ENCODE measurements around the gene LGALS16.
"Not testable (repeated sequence)": the region's sequence is repeated elsewhere in the genome, so short reads cannot be mapped to it uniquely, and the experiment has no call there.

Gene LGALS16

GRCh38 chr19:39677961-39678889, 22.5 kb downstream of the LGALS16 start:
- no peak for DNase-seq (ENCODE audit: low read depth in 2 of 2)

GRCh38 chr19:39679056-39679790, 23.5 kb downstream of the LGALS16 start:
- DNase-seq (ENCODE audit: low read depth in 2 of 2) = no peak

- no peak for DNase-seq (ENCODE audit: low read depth in 2 of 2)
These were observed 24.1 kb downstream of the LGALS16 start for GRCh38 chr19:39679791-39680168.

- no peak for DNase-seq (ENCODE audit: low read depth in 2 of 2)
These were observed 24.9 kb downstream of the LGALS16 start for GRCh38 chr19:39680593-39680992.

- DNase-seq (ENCODE audit: low read depth in 2 of 2) = no peak
These were observed 25.7 kb downstream of the LGALS16 start for GRCh38 chr19:39681416-39681815.

GRCh38 chr19:39684267-39684666, 28.6 kb downstream of the LGALS16 start:
- DNase-seq (ENCODE audit: low read depth in 2 of 2) = no peak

GRCh38 chr19:39686739-39687138, 31.0 kb downstream of the LGALS16 start:
- DNase-seq (ENCODE audit: low read depth in 2 of 2) = no peak

- DNase-seq (ENCODE audit: low read depth in 2 of 2) = not testable (repeated sequence)
These were observed 32.9 kb downstream of the LGALS16 start for GRCh38 chr19:39688637-39689036.

- no peak for DNase-seq (ENCODE audit: low read depth in 2 of 2)
These were observed 36.5 kb downstream of the LGALS16 start for GRCh38 chr19:39692166-39692565.

GRCh38 chr19:39692822-39693221, 37.1 kb downstream of the LGALS16 start:
- no peak for DNase-seq (ENCODE audit: low read depth in 2 of 2)

- DNase-seq (ENCODE audit: low read depth in 2 of 2) = no peak
These were observed 40.0 kb downstream of the LGALS16 start for GRCh38 chr19:39695759-39696158.

GRCh38 chr19:39696387-39696786, 40.7 kb downstream of the LGALS16 start:
- DNase-seq (ENCODE audit: low read depth in 2 of 2) = no peak

GRCh38 chr19:39698535-39698934, 42.8 kb downstream of the LGALS16 start:
- DNase-seq (ENCODE audit: low read depth in 2 of 2) = no peak

- DNase-seq (ENCODE audit: low read depth in 2 of 2) = no peak
These were observed 45.6 kb downstream of the LGALS16 start for GRCh38 chr19:39701291-39701690.

- DNase-seq (ENCODE audit: low read depth in 2 of 2) = no peak
These were observed 48.7 kb downstream of the LGALS16 start, which contains the start of gene LGALS14 for GRCh38 chr19:39704181-39705044. Gene LGALS14 (plus strand): TSS chr19:39704481. CDS start chr19:39704529, 48 bp downstream.

- DNase-seq (ENCODE audit: low read depth in 2 of 2) = no peak
These were observed 50.0 kb downstream of the LGALS16 start for GRCh38 chr19:39705578-39706188.

- no peak for DNase-seq (ENCODE audit: low read depth in 2 of 2)
These were observed 52.9 kb downstream of the LGALS16 start for GRCh38 chr19:39708594-39708993.

- no peak for DNase-seq (ENCODE audit: low read depth in 2 of 2)
These were observed 53.5 kb downstream of the LGALS16 start for GRCh38 chr19:39709026-39709872.

All from stimulated activated CD8-positive, alpha-beta memory T cell treated with anti-CD3 and anti-CD28 coated beads, Interleukin-7, amount 100 ng/mL, for 1 hour (primary cell).